ENCODE measurements around the gene SLC25A21.
"Not testable (repeated sequence)": the region's sequence is repeated elsewhere in the genome, so short reads cannot be mapped to it uniquely, and the experiment has no call there.

The SLC25A21 gene

GRCh38 chr14:36874396-36875138 is 297.8 kb downstream of the SLC25A21 start:
- no peaks in the 10 kb centered on the region for H3K36me3 ChIP-seq (ENCODE audit: control insufficient read depth, insufficient read depth, low read length)
- no peak overlapping the region for H3K4me3 ChIP-seq (ENCODE audit: extremely low read depth, insufficient read depth, low read length, poor library complexity, severe bottlenecking)
- no peak overlapping the region for H3K27ac ChIP-seq (ENCODE audit: low read depth, low read length, severe bottlenecking)
- H3K4me1 ChIP-seq (ENCODE audit: control insufficient read depth, insufficient read depth, low read length, poor library complexity, severe bottlenecking), result no peaks in the 10 kb centered on the region
- no peaks in the 10 kb centered on the region for H3K9me3 ChIP-seq (ENCODE audit: control insufficient read depth, low read length)
- whole genome bisulfite sequencing, 2 experiments (ENCODE audit: insufficient coverage in 2 of 2), result 74 to 75% methylated on average over 5 to 6 of the region's 6 CpGs

- WGBS, 2 experiments (ENCODE audit: insufficient coverage in 2 of 2), result 100% methylated on average over 4 of the region's 5 CpGs; no CpG with 5 or more reads in 1 of the 2 experiments
- H3K9me3 ChIP-seq (ENCODE audit: control insufficient read depth, low read length), result no peaks in the 10 kb centered on the region
Observed at GRCh38 chr14:36870776-36871175, 301.6 kb downstream of the SLC25A21 start.

GRCh38 chr14:36869125-36869524 is 303.3 kb downstream of the SLC25A21 start:
- Histone ChIP-seq H3K4me1 (ENCODE audit: control insufficient read depth, insufficient read depth, low read length, poor library complexity, severe bottlenecking) (no peaks in the 10 kb centered on the region), H3K27ac (ENCODE audit: low read depth, low read length, severe bottlenecking) (no peak overlapping the region), H3K36me3 (ENCODE audit: control insufficient read depth, insufficient read depth, low read length) (no peaks in the 10 kb centered on the region), H3K9me3 (ENCODE audit: control insufficient read depth, low read length) (no peaks in the 10 kb centered on the region), H3K4me3 (ENCODE audit: extremely low read depth, insufficient read depth, low read length, poor library complexity, severe bottlenecking) (no peak overlapping the region)
- WGBS, 2 experiments (ENCODE audit: insufficient coverage in 2 of 2), result 93 to 100% methylated on average over 1 of the region's 1 CpG

More at GRCh38 chr14:36870776-36871175, 301.6 kb downstream of the SLC25A21 start:
- H3K36me3 ChIP-seq (ENCODE audit: control insufficient read depth, insufficient read depth, low read length), result no peaks in the 10 kb centered on the region
- H3K4me1 ChIP-seq (ENCODE audit: control insufficient read depth, insufficient read depth, low read length, poor library complexity, severe bottlenecking), result no peaks in the 10 kb centered on the region
- H3K27ac ChIP-seq (ENCODE audit: low read depth, low read length, severe bottlenecking), result no peak overlapping the region
- no peak overlapping the region for H3K4me3 ChIP-seq (ENCODE audit: extremely low read depth, insufficient read depth, low read length, poor library complexity, severe bottlenecking)

GRCh38 chr14:36866867-36867266 is 305.5 kb downstream of the SLC25A21 start:
- no peaks in the 10 kb centered on the region for H3K9me3 ChIP-seq (ENCODE audit: control insufficient read depth, low read length)
- no peaks in the 10 kb centered on the region for H3K36me3 ChIP-seq (ENCODE audit: control insufficient read depth, insufficient read depth, low read length)
- WGBS, 2 experiments (ENCODE audit: insufficient coverage in 2 of 2), result 60 to 79% methylated on average over 1 to 3 of the region's 4 CpGs
- H3K27ac ChIP-seq (ENCODE audit: low read depth, low read length, severe bottlenecking), result no peak overlapping the region
- H3K4me3 ChIP-seq (ENCODE audit: extremely low read depth, insufficient read depth, low read length, poor library complexity, severe bottlenecking), result no peak overlapping the region
- no peaks in the 10 kb centered on the region for H3K4me1 ChIP-seq (ENCODE audit: control insufficient read depth, insufficient read depth, low read length, poor library complexity, severe bottlenecking)

GRCh38 chr14:36863271-36863670 is 309.1 kb downstream of the SLC25A21 start:
- WGBS, 2 experiments (ENCODE audit: insufficient coverage in 2 of 2), result no CpG with 5 or more reads among the region's 3 CpGs
- Histone ChIP-seq H3K9me3 (ENCODE audit: control insufficient read depth, low read length) (no peaks in the 10 kb centered on the region), H3K36me3 (ENCODE audit: control insufficient read depth, insufficient read depth, low read length) (no peaks in the 10 kb centered on the region)

GRCh38 chr14:36862237-36862636 is 310.2 kb downstream of the SLC25A21 start:
- not testable (repeated sequence) for H3K27ac ChIP-seq (ENCODE audit: low read depth, low read length, severe bottlenecking); H3K9me3 ChIP-seq (ENCODE audit: control insufficient read depth, low read length); H3K4me3 ChIP-seq (ENCODE audit: extremely low read depth, insufficient read depth, low read length, poor library complexity, severe bottlenecking); H3K36me3 ChIP-seq (ENCODE audit: control insufficient read depth, insufficient read depth, low read length); H3K4me1 ChIP-seq (ENCODE audit: control insufficient read depth, insufficient read depth, low read length, poor library complexity, severe bottlenecking)

More at GRCh38 chr14:36863271-36863670, 309.1 kb downstream of the SLC25A21 start:
- H3K27ac ChIP-seq (ENCODE audit: low read depth, low read length, severe bottlenecking), result no peak overlapping the region
- H3K4me3 ChIP-seq (ENCODE audit: extremely low read depth, insufficient read depth, low read length, poor library complexity, severe bottlenecking), result no peak overlapping the region
- no peaks in the 10 kb centered on the region for H3K4me1 ChIP-seq (ENCODE audit: control insufficient read depth, insufficient read depth, low read length, poor library complexity, severe bottlenecking)

GRCh38 chr14:36860831-36861230 is 311.6 kb downstream of the SLC25A21 start:
- no peak overlapping the region for H3K27ac ChIP-seq (ENCODE audit: low read depth, low read length, severe bottlenecking)
- H3K4me1 ChIP-seq (ENCODE audit: control insufficient read depth, insufficient read depth, low read length, poor library complexity, severe bottlenecking), result no peaks in the 10 kb centered on the region
- no peak overlapping the region for H3K4me3 ChIP-seq (ENCODE audit: extremely low read depth, insufficient read depth, low read length, poor library complexity, severe bottlenecking)
- H3K36me3 ChIP-seq (ENCODE audit: control insufficient read depth, insufficient read depth, low read length), result no peaks in the 10 kb centered on the region
- H3K9me3 ChIP-seq (ENCODE audit: control insufficient read depth, low read length), result no peaks in the 10 kb centered on the region

GRCh38 chr14:36859119-36859518 is 313.3 kb downstream of the SLC25A21 start:
- Histone ChIP-seq H3K27ac (ENCODE audit: low read depth, low read length, severe bottlenecking) (no peak overlapping the region), H3K4me3 (ENCODE audit: extremely low read depth, insufficient read depth, low read length, poor library complexity, severe bottlenecking) (no peak overlapping the region), H3K36me3 (ENCODE audit: control insufficient read depth, insufficient read depth, low read length) (no peaks in the 10 kb centered on the region), H3K9me3 (ENCODE audit: control insufficient read depth, low read length) (no peaks in the 10 kb centered on the region), H3K4me1 (ENCODE audit: control insufficient read depth, insufficient read depth, low read length, poor library complexity, severe bottlenecking) (no peaks in the 10 kb centered on the region)
- 88 to 100% methylated on average over 1 of the region's 3 CpGs for WGBS, 2 experiments (ENCODE audit: insufficient coverage in 2 of 2)

GRCh38 chr14:36857842-36858445 is 314.5 kb downstream of the SLC25A21 start:
- Histone ChIP-seq H3K9me3 (ENCODE audit: control insufficient read depth, low read length) (no peaks in the 10 kb centered on the region), H3K27ac (ENCODE audit: low read depth, low read length, severe bottlenecking) (no peak overlapping the region), H3K4me1 (ENCODE audit: control insufficient read depth, insufficient read depth, low read length, poor library complexity, severe bottlenecking) (no peaks in the 10 kb centered on the region), H3K36me3 (ENCODE audit: control insufficient read depth, insufficient read depth, low read length) (no peaks in the 10 kb centered on the region), H3K4me3 (ENCODE audit: extremely low read depth, insufficient read depth, low read length, poor library complexity, severe bottlenecking) (no peak overlapping the region)
- WGBS, 2 experiments (ENCODE audit: insufficient coverage in 2 of 2), result 83 to 89% methylated on average over 1 to 3 of the region's 5 CpGs

- Histone ChIP-seq H3K4me3 (ENCODE audit: extremely low read depth, insufficient read depth, low read length, poor library complexity, severe bottlenecking) (no peak overlapping the region), H3K27ac (ENCODE audit: low read depth, low read length, severe bottlenecking) (no peak overlapping the region), H3K4me1 (ENCODE audit: control insufficient read depth, insufficient read depth, low read length, poor library complexity, severe bottlenecking) (no peaks in the 10 kb centered on the region), H3K36me3 (ENCODE audit: control insufficient read depth, insufficient read depth, low read length) (no peaks in the 10 kb centered on the region), H3K9me3 (ENCODE audit: control insufficient read depth, low read length) (no peaks in the 10 kb centered on the region)
- WGBS, 2 experiments (ENCODE audit: insufficient coverage in 2 of 2), result 80 to 91% methylated on average over 5 to 6 of the region's 7 CpGs
Observed at GRCh38 chr14:36857136-36857535, 315.3 kb downstream of the SLC25A21 start.
